HG02763 (cell line): Measurements from ENCODE around the gene CIPC.

Source experiments
- ATAC-seq: cut with Tn5 transposase; IDR thresholded peaks from one replicate; pipeline ENCODE4 v1.9.1; 2021; ENCODE audit warnings: mild to moderate bottlenecking, moderate library complexity; ENCODE audit not compliant: unreplicated experiment

CIPC gene

GRCh38 chr14:77145975-77146740 is 48.1 kb downstream of the CIPC start:
- no peak for ATAC-seq

GRCh38 chr14:77148510-77149231 is 50.6 kb downstream of the CIPC start:
- ATAC-seq = no peak

- ATAC-seq = no peak
Observed at GRCh38 chr14:77151245-77151644, 53.2 kb downstream of the CIPC start.

GRCh38 chr14:77151918-77152588 is 54.0 kb downstream of the CIPC start:
- no peak for ATAC-seq

- no peak for ATAC-seq
Observed at GRCh38 chr14:77153802-77154201, 55.7 kb downstream of the CIPC start.

GRCh38 chr14:77154421-77154820 is 56.4 kb downstream of the CIPC start:
- ATAC-seq = no peak

GRCh38 chr14:77155083-77155482 is 57.0 kb downstream of the CIPC start:
- ATAC-seq = no peak

GRCh38 chr14:77157740-77158139 is 59.7 kb downstream of the CIPC start:
- ATAC-seq = no peak

GRCh38 chr14:77158175-77158881 is 60.3 kb downstream of the CIPC start:
- no peak for ATAC-seq

- no peak for ATAC-seq
Observed at GRCh38 chr14:77158882-77159255, 60.8 kb downstream of the CIPC start.

GRCh38 chr14:77161011-77161410 is 63.0 kb downstream of the CIPC start:
- no peak for ATAC-seq
